HG03066 (cell line): ENCODE results near the gene VAMP4.

Source experiments
- ATAC-seq: cut with Tn5 transposase; IDR thresholded peaks from one replicate; pipeline ENCODE4 v1.9.1; 2021; ENCODE audit warnings: low read depth; ENCODE audit not compliant: unreplicated experiment

Gene VAMP4

DNA sequence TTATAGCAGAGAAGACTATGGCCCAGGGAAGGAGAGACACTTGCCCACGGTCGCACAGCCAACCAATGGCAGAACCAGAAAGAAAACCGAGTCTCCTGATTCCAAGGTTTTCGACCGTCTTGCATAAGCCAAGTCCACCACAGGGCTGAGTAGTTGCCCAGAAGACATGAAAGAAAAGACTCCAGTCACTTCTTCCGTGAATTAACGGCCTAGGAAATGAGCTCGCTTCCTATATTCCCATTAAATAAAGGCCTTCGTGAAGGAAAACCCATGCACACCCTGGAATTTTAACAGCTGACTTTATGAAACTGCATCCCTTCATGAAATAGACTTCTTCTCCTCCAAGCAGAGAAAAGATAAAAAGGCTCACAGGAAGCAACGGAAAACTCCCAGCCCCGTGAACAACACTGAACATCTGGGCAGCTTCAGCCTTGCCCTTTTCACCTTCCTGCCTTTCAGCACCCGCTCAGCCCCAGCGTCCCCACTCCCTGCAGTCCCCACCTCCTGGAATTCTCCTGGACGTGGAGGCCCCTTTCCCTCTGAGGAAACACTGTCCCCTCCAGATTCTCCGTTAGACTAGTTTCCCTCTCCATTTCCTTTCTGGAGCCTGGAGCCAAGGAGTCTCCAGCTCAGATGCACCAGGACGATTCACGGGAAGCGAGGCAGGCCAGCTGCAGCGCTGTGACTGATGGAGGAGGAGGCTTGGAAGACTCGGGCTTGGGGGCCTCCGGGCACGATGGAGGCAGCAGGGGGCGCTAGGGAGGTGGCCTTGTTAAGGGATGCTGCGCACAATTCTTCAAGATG, 86.7 kb downstream of the VAMP4 start:
- ATAC-seq: peak; percentile 77

DNA sequence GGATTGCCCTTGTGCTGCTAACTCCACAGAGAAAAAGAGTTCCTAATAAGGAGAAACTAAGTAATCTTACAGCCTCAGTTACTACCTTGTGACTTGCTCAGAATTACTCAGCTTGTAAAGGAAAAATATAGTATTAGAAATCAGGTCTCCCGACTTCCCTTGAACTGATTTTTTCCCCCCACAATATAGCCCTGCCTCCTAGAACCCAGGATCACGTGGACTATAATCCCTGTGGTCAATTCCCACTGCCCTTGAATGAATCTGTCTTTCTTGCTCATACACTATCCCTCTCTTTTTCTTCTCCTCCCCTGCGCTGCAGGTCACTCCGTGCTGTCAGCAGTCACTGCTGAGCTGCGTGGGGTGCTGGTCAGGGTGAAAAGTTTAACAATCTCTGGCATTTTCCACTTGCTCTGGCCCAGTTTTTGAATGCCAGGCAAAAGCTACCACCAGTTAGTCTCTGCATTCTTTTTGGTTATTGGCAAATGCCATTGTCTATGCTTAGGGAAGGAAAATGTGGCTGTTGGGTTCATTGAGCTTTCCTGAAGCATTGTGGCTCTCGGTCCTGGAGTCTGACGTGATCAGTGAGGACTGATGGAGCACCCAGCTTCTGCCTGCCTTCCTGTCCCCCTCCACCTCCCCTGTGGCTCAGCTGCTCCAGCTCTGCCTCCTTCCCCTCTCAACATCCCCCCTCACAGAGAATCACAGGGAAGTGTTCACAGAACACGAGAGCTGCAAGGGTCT, 87.5 kb downstream of the VAMP4 start:
- no peak for ATAC-seq

DNA sequence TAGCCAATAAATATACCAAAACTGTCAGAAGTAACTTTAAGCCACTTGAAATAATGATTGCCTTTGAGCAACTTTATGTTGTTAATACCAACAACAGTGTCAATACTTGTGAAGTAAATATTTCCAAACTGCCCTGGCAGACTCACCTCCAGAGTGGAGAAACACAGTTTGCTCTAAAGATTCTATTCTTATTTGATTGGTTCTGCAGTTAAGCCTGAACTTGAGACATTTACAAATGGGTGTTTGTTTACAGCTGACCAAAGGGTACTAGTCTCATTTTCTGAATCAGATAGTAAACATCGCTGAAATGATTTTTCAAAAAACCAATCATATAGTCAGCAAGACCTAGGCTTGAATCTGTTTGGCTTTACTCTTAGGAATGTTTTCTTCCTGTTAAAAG, 88.1 kb downstream of the VAMP4 start:
- no peak for ATAC-seq

DNA sequence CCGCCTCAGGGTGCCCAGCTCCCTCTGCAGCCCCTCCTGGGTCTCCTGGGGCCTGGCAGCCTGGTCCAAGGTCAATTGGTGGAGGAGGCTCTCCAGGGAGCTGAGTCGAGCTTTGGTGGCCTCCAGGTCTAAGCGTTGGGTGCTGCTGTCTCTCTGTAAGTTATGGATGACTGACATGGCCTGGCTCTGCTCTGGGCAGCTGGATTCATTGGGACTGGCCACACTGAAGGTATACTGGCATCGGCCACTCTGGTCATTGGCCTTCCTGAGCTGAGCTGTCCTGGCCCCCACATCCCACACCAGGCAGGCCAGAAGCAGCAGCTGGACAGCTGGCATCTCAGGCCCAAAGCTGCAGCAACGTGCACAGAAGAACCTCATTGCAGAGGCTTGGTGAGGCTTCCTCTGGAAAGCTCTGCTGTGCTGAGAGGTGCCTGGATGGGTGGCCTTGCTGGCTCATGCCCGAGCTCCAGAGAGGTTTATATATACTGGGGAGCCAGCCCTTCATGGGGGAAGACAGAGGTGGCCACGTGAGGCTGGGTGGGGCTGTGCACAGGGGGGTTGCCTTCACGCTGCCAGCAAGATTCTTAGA, 89.5 kb downstream of the VAMP4 start, which contains the start of gene MYOC:
Gene MYOC (minus strand): TSS at position 455 of the 589 bp plus-strand sequence. CDS start 77 bp downstream, at position 378.
- no peak for ATAC-seq
